ENCODE measurements around the gene COL2A1. TPM values are rescaled to one million over a fixed set of nuclear protein-coding genes. Genes with fewer than 3 reads are reported as not detected.

The COL2A1 gene
- polyA plus RNA-seq, 1 donor (not counting 4 experiments of a cell fraction or from before 2014, with no cell fraction given) = 0.03 TPM

DNA sequence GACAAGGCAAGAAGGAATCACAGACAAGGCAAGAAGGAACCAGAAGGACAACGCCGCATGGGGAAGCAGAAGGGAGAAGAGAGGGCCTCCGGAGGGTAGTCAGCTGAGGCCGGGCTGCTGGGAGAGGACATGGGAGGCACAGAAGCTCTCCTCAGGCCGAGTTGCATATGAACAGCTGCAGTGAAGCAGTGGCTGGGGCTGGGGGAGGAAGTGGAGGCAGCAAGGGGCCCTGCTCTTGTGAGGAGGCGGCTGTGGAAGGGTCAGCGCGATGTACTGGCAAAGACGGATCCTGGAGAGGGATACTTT is 62.8 kb downstream of the COL2A1 start:
- no peaks in the 10 kb centered on the region for H3K36me3 ChIP-seq (ENCODE audit: control insufficient read depth in 2 of 2, extremely low read depth in 1 of 2, insufficient read depth in 2 of 2, low read length in 2 of 2)
- H3K27ac ChIP-seq (ENCODE audit: control insufficient read depth, insufficient read depth, low read length) = no peak overlapping the region
- TF ChIP-seq, protein P1, sequence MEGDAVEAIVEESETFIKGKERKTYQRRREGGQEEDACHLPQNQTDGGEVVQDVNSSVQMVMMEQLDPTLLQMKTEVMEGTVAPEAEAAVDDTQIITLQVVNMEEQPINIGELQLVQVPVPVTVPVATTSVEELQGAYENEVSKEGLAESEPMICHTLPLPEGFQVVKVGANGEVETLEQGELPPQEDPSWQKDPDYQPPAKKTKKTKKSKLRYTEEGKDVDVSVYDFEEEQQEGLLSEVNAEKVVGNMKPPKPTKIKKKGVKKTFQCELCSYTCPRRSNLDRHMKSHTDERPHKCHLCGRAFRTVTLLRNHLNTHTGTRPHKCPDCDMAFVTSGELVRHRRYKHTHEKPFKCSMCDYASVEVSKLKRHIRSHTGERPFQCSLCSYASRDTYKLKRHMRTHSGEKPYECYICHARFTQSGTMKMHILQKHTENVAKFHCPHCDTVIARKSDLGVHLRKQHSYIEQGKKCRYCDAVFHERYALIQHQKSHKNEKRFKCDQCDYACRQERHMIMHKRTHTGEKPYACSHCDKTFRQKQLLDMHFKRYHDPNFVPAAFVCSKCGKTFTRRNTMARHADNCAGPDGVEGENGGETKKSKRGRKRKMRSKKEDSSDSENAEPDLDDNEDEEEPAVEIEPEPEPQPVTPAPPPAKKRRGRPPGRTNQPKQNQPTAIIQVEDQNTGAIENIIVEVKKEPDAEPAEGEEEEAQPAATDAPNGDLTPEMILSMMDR (optimal IDR thresholded peaks at IDR 0.05 in 1 of 3, IDR thresholded peaks at IDR 0.05 in 1 of 3, conservative IDR thresholded peaks at IDR 0.05 in 1 of 3; ENCODE audit: extremely low read depth in 1 of 3, insufficient read depth in 2 of 3, low read length in 3 of 3) = no peak
- no peak for TF ChIP-seq EZH2 (IDR thresholded peaks at IDR 0.05; ENCODE audit: low read length)
- H3K4me1 ChIP-seq (ENCODE audit: control insufficient read depth, extremely low read depth, insufficient read depth, low read length) = peaks cover 24% of the 10 kb centered on the region
- H3K4me2 ChIP-seq (ENCODE audit: control insufficient read depth, extremely low read depth, insufficient read depth, low read depth, low read length) = no peak overlapping the region
- H3K27me3 ChIP-seq (ENCODE audit: control insufficient read depth, extremely low read depth, insufficient read depth, low read length) = no peaks in the 10 kb centered on the region
- dilution Hi-C loops (cut with MboI; ENCODE audit: extremely low pct_ligation_motif_present, low sequenced_read_pairs) = no loop called here
- H4K20me1 ChIP-seq (ENCODE audit: control insufficient read depth, extremely low read depth, insufficient read depth, low read length) = no peaks in the 10 kb centered on the region
- H3K9me1 ChIP-seq (ENCODE audit: control insufficient read depth, extremely low read depth, insufficient read depth, low read length) = no peaks in the 10 kb centered on the region
- no peak overlapping the region for H3K4me3 ChIP-seq (ENCODE audit: control insufficient read depth in 2 of 3, extremely low read depth in 1 of 3, insufficient read depth in 2 of 3, low read depth in 1 of 3, low read length in 3 of 3)
- H3K9ac ChIP-seq (ENCODE audit: control insufficient read depth, extremely low read depth, insufficient read depth, low read length) = no peak overlapping the region
- H3K9me3 ChIP-seq (ENCODE audit: control insufficient read depth, low read depth, low read length) = no peaks in the 10 kb centered on the region
- H3K79me2 ChIP-seq (ENCODE audit: control insufficient read depth, insufficient read depth, low read length) = no peaks in the 10 kb centered on the region
- H2AFZ ChIP-seq (ENCODE audit: control insufficient read depth, low read length) = no peak overlapping the region
- DNase-seq (ENCODE audit: low read depth, low spot score) = no peak
- FAIRE-seq = no peak

DNA sequence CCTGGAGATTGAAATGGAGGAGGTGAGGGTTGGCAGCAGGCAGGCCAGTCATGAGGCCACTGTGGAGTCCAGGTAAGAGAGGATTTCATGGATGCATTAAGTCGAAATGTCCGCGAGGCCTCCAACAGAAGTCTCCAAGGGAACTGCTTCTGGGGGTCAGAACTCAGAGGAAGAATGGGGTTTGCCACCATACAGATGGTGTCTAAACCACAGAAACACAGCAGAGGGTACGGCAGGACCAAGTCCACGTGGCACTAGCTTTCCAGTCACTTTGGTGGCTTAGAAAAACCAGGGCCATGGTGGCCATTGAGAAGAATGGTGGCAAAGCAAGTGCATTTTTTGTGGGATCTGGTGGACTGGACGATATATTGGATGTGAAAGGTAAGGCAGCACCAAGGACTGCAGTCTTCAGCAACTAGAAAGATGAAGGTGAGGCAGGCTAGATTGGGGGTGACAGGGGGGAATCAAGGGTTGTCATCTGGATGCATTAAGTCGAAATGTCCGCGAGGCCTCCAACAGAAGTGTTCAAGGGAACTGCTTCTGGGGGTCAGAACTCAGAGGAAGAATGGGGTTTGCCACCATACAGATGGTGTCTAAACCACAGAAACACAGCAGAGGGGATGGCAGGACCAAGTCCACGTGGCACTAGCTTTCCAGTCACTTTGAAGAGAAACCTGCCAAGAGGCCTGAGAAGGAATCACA is 63.4 kb downstream of the COL2A1 start:
- dilution Hi-C loops (cut with MboI; ENCODE audit: extremely low pct_ligation_motif_present, low sequenced_read_pairs) = no loop called here
- Histone ChIP-seq H3K27me3 (ENCODE audit: control insufficient read depth, extremely low read depth, insufficient read depth, low read length) (no peaks in the 10 kb centered on the region), H3K9ac (ENCODE audit: control insufficient read depth, extremely low read depth, insufficient read depth, low read length) (no peak overlapping the region), H4K20me1 (ENCODE audit: control insufficient read depth, extremely low read depth, insufficient read depth, low read length) (no peaks in the 10 kb centered on the region), H3K27ac (ENCODE audit: control insufficient read depth, insufficient read depth, low read length) (no peak overlapping the region), H3K36me3 (ENCODE audit: control insufficient read depth in 2 of 2, extremely low read depth in 1 of 2, insufficient read depth in 2 of 2, low read length in 2 of 2) (no peaks in the 10 kb centered on the region), H3K4me2 (ENCODE audit: control insufficient read depth, extremely low read depth, insufficient read depth, low read depth, low read length) (no peak overlapping the region), H2AFZ (ENCODE audit: control insufficient read depth, low read length) (no peak overlapping the region), H3K9me3 (ENCODE audit: control insufficient read depth, low read depth, low read length) (no peaks in the 10 kb centered on the region), H3K79me2 (ENCODE audit: control insufficient read depth, insufficient read depth, low read length) (no peaks in the 10 kb centered on the region), H3K9me1 (ENCODE audit: control insufficient read depth, extremely low read depth, insufficient read depth, low read length) (no peaks in the 10 kb centered on the region), H3K4me3 (ENCODE audit: control insufficient read depth in 2 of 3, extremely low read depth in 1 of 3, insufficient read depth in 2 of 3, low read depth in 1 of 3, low read length in 3 of 3) (no peak overlapping the region), H3K4me1 (ENCODE audit: control insufficient read depth, extremely low read depth, insufficient read depth, low read length) (peaks cover 19% of the 10 kb centered on the region)
- FAIRE-seq (no peak), DNase-seq (ENCODE audit: low read depth, low spot score) (no peak)
- TF ChIP-seq EZH2 (IDR thresholded peaks at IDR 0.05; ENCODE audit: low read length) = no peak
- TF ChIP-seq, protein P1 (optimal IDR thresholded peaks at IDR 0.05 in 1 of 3, IDR thresholded peaks at IDR 0.05 in 1 of 3, conservative IDR thresholded peaks at IDR 0.05 in 1 of 3; ENCODE audit: extremely low read depth in 1 of 3, insufficient read depth in 2 of 3, low read length in 3 of 3) = no peak

All from keratinocyte (primary cell).